ENCODE data around the gene KDM4B. TPM values are rescaled to one million over a fixed set of nuclear protein-coding genes. Genes with fewer than 3 reads are reported as not detected.
"Not testable (repeated sequence)": the region's sequence is repeated elsewhere in the genome, so short reads cannot be mapped to it uniquely, and the experiment has no call there.

KDM4B gene
- total RNA-seq, 4 donors from 2014 or later, result 14.0 to 39.9 (median 19.5) TPM

- H3K27me3 ChIP-seq, result no peaks in the 10 kb centered on the region
- peaks cover 0 to 6% (median 0%) of the 10 kb centered on the region in 3 donors for H3K36me3 ChIP-seq
- WGBS, 2 donors, result 93 to 96% methylated on average over 11 to 23 of the region's 32 CpGs
- H3K4me1 ChIP-seq, result no peaks in the 10 kb centered on the region
- H3K27ac ChIP-seq, result no peak overlapping the region
- H3K4me3 ChIP-seq, result no peak overlapping the region
- DNase-seq, result no peak
- intact Hi-C loops (cut with DNase I), result no loop called here
- no peaks in the 10 kb centered on the region for H3K9me3 ChIP-seq
- TF ChIP-seq POLR2A (IDR thresholded peaks at IDR 0.05) (no peak), CTCF (IDR thresholded peaks at IDR 0.05) (no peak)
Observed at GRCh38 chr19:4932711-4933110, 36.2 kb upstream of the KDM4B start.

GRCh38 chr19:4933528-4933927 is 35.4 kb upstream of the KDM4B start:
- 52 to 75% methylated on average over 7 of the region's 7 CpGs for WGBS, 2 donors
- intact Hi-C loops (cut with DNase I), result no loop called here
- no peak for TF ChIP-seq CTCF (IDR thresholded peaks at IDR 0.05)
- TF ChIP-seq POLR2A (IDR thresholded peaks at IDR 0.05), result no peak
- Histone ChIP-seq H3K27ac (no peak overlapping the region), H3K4me1 (no peaks in the 10 kb centered on the region), H3K27me3 (no peaks in the 10 kb centered on the region), H3K36me3 (peaks cover 0 to 6% (median 0%) of the 10 kb centered on the region in 3 donors), H3K9me3 (no peaks in the 10 kb centered on the region), H3K4me3 (no peak overlapping the region)
- DNase-seq, result no peak

GRCh38 chr19:4935444-4935843 is 33.5 kb upstream of the KDM4B start:
- Histone ChIP-seq H3K9me3 (no peaks in the 10 kb centered on the region), H3K27ac (no peak overlapping the region), H3K4me3 (no peak overlapping the region), H3K27me3 (no peaks in the 10 kb centered on the region), H3K36me3 (peaks cover 0 to 6% (median 0%) of the 10 kb centered on the region in 3 donors), H3K4me1 (no peaks in the 10 kb centered on the region)
- no peak for DNase-seq
- intact Hi-C loops (cut with DNase I), result no loop called here
- no peak for TF ChIP-seq CTCF (IDR thresholded peaks at IDR 0.05)
- TF ChIP-seq POLR2A (IDR thresholded peaks at IDR 0.05), result no peak
- WGBS, 2 donors, result 94 to 100% methylated on average over 3 to 6 of the region's 8 CpGs

GRCh38 chr19:4937060-4937459 is 31.9 kb upstream of the KDM4B start:
- WGBS, 2 donors, result 85 to 86% methylated on average over 7 of the region's 7 CpGs
- H3K4me1 ChIP-seq, result no peaks in the 10 kb centered on the region
- no peaks in the 10 kb centered on the region for H3K27me3 ChIP-seq
- H3K4me3 ChIP-seq, result no peak overlapping the region
- DNase-seq, result no peak
- peaks cover 0 to 6% (median 0%) of the 10 kb centered on the region in 3 donors for H3K36me3 ChIP-seq
- no peaks in the 10 kb centered on the region for H3K9me3 ChIP-seq
- no peak overlapping the region for H3K27ac ChIP-seq
- intact Hi-C loops (cut with DNase I), result no loop called here
- no peak for TF ChIP-seq CTCF (IDR thresholded peaks at IDR 0.05)
- no peak for TF ChIP-seq POLR2A (IDR thresholded peaks at IDR 0.05)

- H3K4me3 ChIP-seq; H3K27me3 ChIP-seq; DNase-seq; H3K9me3 ChIP-seq; intact Hi-C loops (cut with DNase I); H3K36me3 ChIP-seq; H3K27ac ChIP-seq; H3K4me1 ChIP-seq: not testable (repeated sequence)
- 93 to 95% methylated on average over 4 of the region's 4 CpGs for whole genome bisulfite sequencing, 2 donors
Observed at GRCh38 chr19:4938461-4938860, 30.5 kb upstream of the KDM4B start.

- WGBS, 2 donors, result 90 to 99% methylated on average over 2 to 7 of the region's 7 CpGs
- intact Hi-C loops (cut with DNase I), result no loop called here
- DNase-seq, result no peak
- no peaks in the 10 kb centered on the region for H3K4me1 ChIP-seq
- H3K4me3 ChIP-seq, result no peak overlapping the region
- no peaks in the 10 kb centered on the region for H3K36me3 ChIP-seq
- TF ChIP-seq CTCF (IDR thresholded peaks at IDR 0.05) (no peak), POLR2A (IDR thresholded peaks at IDR 0.05) (no peak)
- no peak overlapping the region for H3K27ac ChIP-seq
- H3K9me3 ChIP-seq, result no peaks in the 10 kb centered on the region
- H3K27me3 ChIP-seq, result no peaks in the 10 kb centered on the region
Observed at GRCh38 chr19:4939466-4939865, 29.4 kb upstream of the KDM4B start.

- intact Hi-C loops (cut with DNase I); DNase-seq; H3K9me3 ChIP-seq; H3K27me3 ChIP-seq; H3K4me3 ChIP-seq; H3K36me3 ChIP-seq; H3K27ac ChIP-seq; H3K4me1 ChIP-seq: not testable (repeated sequence)
- 96 to 100% methylated on average over 3 to 7 of the region's 35 CpGs for WGBS, 2 donors
Observed at GRCh38 chr19:4941638-4942169, 27.2 kb upstream of the KDM4B start.

- H3K27ac ChIP-seq; H3K4me3 ChIP-seq; DNase-seq; intact Hi-C loops (cut with DNase I); H3K36me3 ChIP-seq; H3K27me3 ChIP-seq; H3K9me3 ChIP-seq; H3K4me1 ChIP-seq: not testable (repeated sequence)
- 96 to 98% methylated on average over 9 to 12 of the region's 23 CpGs for WGBS, 2 donors
Observed at GRCh38 chr19:4950650-4951049, 18.3 kb upstream of the KDM4B start.
